Subcutaneous adipose tissue (tissue), 4 donors: ENCODE data around the gene BTN1A1. TPM values are rescaled to one million over a fixed set of nuclear protein-coding genes. Genes with fewer than 3 reads are reported as not detected.

Source experiments
- CTCF ChIP-seq: fragments of 450-650 bp; IDR thresholded peaks from one replicate; pipeline ENCODE4 v1.5.1; 2016; ENCODE audit warnings: low read depth, mild to moderate bottlenecking, control low read depth, antibody characterized with exemption, moderate library complexity
- total RNA-seq, 4 donors: library from RNA; depleted of rRNA; stranded (reverse); fragments of >200 nt; gene quantifications; one replicate each; pipeline ENCODE4 v1.1.0, GENCODE V29; 2016

BTN1A1 gene
- total RNA-seq, 4 donors from 2014 or later, result not detected

- TF ChIP-seq CTCF, result no peak
These were observed 27.4 kb upstream of the BTN1A1 start for GRCh38 chr6:26472549-26473290.

GRCh38 chr6:26473429-26473757 is 26.7 kb upstream of the BTN1A1 start:
- no peak for TF ChIP-seq CTCF

- no peak for TF ChIP-seq CTCF
These were observed 26.2 kb upstream of the BTN1A1 start for GRCh38 chr6:26473758-26474438.

GRCh38 chr6:26474439-26474881 is 25.6 kb upstream of the BTN1A1 start:
- TF ChIP-seq CTCF, result no peak

GRCh38 chr6:26475823-26476729 is 24.0 kb upstream of the BTN1A1 start:
- no peak for TF ChIP-seq CTCF

- TF ChIP-seq CTCF, result no peak
These were observed 23.2 kb upstream of the BTN1A1 start for GRCh38 chr6:26476896-26477295.

GRCh38 chr6:26477426-26477825 is 22.7 kb upstream of the BTN1A1 start:
- TF ChIP-seq CTCF, result no peak
